ENCODE data around the gene IL6ST.
A peak's percentile ranks its signal among the peaks of the same experiment; 100 is the strongest.
"Not testable (repeated sequence)": the region's sequence is repeated elsewhere in the genome, so short reads cannot be mapped to it uniquely, and the experiment has no call there.

The IL6ST gene

DNA sequence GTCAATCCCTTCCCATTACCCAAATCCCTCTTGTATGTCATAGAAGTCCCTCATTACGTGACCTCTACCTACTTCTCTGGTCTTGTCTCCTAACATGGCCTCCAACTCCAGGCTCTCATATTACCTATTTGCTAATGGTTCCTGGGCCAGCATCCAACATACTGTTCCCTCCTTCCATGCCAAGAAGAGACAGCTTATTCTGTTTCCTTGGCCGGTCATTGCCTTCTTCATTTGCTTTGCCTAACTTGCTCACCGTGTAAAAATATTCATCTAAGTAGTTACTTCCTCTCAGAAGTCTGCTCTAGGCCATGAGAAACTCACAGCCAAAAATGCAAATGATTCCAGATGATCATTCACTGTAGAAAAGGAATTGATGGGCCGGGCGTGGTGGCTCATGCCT lies 8.9 kb upstream of the IL6ST start:
- peak; percentile 24 for DNase-seq

DNA sequence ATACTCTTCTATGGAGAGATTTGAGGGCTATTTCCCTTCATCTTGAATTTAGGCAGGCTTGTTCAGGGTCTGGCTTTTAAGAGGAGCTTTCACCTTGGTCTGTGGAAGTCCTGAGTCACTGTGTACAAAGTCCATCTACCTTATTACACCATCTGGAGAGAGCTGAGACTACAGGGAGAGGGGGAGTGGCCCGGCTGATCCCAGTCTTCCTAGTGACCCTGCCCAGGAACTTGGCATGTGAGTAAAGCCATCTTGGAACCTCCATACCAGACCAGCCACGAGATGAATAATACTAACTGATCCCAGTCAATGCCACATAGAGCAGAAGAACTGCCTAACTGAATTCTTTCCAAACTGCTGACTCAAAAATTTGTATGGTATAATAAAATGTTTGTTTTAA lies 8.4 kb upstream of the IL6ST start:
- DNase-seq = peak; percentile 16

GRCh38 chr5:56002303-56002702 lies 7.5 kb upstream of the IL6ST start:
- DNase-seq = no peak

- not testable (repeated sequence) for DNase-seq
Observed at GRCh38 chr5:56000221-56000620, 5.5 kb upstream of the IL6ST start.

GRCh38 chr5:55998966-55999365 lies 4.2 kb upstream of the IL6ST start:
- DNase-seq = no peak

- DNase-seq = no peak
Observed at GRCh38 chr5:55997742-55998351, 3.1 kb upstream of the IL6ST start.

GRCh38 chr5:55994998-55995914 lies 493 bp upstream of the IL6ST start:
- peak; percentile 91 for DNase-seq

DNA sequence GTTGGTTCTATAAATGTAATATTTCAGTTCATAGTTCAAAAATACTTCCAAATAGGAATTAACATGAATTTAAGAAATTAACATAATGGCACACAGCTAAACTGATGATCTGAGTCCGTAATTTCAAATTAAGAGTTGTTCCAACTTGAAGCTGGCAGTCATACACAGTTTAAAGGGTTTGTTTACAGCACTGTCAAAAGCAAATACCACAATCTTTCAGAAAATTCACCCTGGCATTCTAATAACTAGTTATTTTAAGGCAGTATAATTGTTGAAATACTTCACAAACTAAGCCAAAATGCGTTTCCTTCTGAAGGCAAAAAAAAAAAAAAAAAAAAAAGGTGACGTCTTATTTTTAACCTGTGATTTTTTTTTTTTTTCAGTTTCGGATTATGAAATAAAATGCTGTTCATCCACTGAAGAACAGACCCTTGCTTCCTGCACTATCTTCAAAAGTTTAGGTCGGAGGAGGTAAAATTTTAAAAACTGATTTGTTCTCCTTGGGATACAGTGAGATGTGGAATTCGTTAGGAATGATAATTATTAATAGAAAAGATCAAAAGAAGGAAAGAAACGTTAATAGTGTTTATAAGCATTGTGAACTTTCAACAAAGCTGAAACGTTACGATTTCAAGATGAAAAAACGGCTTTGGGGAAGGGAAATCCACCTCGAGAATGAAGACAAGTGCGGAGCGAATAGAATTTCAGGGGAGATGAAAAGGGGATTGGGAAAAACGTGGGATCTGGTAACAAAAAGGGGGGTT lies 850 bp downstream of the IL6ST start:
- no peak for DNase-seq

GRCh38 chr5:55993013-55993412 lies 1.8 kb downstream of the IL6ST start:
- DNase-seq = no peak

DNA sequence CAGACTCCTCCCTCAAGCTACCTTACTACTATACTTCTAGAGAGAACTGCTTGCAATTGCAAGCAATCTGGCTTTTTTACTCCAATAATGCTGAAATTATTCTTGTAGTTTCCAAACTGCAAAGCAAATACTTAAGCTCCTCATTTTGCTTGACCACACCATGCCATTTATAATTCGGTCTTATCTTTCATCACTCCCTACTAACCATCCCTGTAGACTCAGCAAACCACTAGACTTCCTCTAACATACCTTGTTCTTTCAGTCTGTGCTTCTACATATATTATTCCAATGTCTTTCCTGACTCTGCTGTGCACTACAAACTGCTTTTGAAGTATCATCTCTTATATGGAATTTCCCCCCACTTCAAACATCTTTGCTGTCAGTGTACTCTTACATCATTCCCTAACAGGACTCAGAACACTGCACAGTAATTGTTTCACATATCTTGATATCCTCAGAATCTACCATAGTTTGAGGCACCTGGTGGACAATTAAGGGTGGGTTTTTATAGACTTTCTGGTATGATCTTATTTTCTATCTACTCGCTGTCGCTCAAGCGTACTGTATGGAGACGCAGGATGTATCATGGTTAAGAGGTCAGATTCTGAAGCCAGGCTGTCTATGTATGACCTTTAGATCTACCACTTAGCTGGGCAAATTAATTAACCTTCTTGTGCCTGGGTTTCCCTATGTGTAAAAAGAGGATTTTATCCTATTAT lies 2.8 kb downstream of the IL6ST start:
- no peak for DNase-seq

GRCh38 chr5:55990895-55991294 lies 3.9 kb downstream of the IL6ST start:
- DNase-seq = not testable (repeated sequence)

DNA sequence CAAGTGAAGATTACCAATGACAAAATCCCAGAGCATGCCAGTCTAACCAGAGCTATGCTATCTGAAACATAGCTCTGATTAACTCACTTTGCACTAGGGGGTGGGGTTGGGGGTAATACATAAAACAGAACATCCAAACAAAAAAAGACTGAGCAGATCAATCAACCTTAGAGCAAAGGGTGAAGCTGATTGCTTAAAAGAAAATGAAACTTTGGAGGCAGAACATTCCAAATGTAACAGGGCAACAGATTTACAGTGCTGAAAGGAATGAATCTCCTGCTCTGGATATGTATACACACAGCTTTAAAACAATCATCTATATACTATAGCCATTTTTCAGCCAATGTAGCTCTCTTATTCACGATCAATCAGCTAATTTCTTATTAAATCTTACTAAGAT lies 4.9 kb downstream of the IL6ST start:
- DNase-seq = no peak

DNA sequence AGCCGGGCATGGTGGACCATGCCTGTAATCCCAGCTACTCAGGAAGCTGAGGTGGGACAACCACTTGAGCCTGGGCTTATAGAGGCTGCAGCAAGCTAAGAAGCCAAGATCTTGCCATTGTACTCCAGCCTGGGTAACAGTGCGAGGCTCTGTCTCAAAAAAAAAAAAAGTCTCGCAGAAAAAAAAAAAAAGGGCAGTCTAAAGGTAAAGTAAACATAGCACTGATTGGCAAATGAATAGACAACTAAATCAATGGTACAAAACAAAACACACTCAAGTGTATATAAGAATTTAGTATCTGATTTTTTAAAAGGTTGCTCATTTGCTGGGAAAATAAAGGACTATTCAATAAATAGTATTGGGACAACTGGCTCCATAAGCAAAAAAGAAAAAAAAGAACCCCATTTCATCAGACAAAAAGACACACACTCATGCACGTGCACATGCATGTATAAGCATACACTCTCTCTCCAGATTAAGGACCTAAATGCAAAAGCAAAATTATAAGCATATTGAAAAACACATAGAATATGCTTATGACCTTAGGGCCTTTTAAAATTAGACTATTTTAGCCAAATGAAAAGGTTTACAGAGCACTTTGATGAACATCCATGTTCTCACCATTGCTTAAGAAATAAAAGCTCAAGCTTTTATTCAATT lies 5.7 kb downstream of the IL6ST start:
- no peak for DNase-seq

DNA sequence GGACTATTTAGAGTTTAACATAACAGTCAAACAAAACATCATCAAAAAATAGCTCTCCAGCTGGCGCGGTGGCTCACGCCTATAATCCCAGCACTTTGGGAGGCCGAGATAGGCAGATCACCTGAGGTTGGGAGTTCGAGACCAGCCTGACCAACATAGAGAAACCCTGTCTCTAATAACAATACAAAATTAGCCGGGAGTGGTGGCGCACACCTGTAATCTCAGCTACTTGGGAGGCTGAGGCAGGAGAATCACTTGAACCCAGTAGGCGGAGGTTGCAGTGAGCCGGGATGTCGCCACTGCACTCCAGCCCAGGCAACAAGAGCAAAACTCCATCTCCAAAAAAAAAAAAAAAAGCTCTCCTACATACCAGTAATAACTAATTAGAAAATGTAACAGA lies 6.3 kb downstream of the IL6ST start:
- not testable (repeated sequence) for DNase-seq

DNA sequence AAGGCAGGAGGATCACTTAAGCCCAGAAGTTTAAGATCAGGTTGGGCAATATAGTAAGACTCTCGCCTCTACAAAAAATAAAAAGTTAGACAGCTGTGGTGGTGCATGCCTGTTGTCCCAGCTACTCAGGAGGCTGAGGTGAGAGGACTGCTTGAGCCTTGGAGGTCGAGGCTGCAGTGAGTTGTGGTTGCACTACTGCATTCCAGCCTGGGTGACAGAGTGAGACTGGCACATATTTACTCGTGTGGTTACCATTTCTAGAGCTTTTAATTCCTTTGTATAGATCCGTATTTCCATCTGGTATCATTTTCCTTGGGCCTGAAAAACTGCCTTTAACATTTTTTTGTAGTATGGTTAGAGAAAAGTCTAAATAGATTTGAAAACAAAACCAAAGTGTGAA lies 7.8 kb downstream of the IL6ST start:
- no peak for DNase-seq

GRCh38 chr5:55985181-55985580 lies 9.6 kb downstream of the IL6ST start:
- DNase-seq = no peak

- DNase-seq = no peak
Observed at GRCh38 chr5:55983986-55984385, 10.8 kb downstream of the IL6ST start.

DNA sequence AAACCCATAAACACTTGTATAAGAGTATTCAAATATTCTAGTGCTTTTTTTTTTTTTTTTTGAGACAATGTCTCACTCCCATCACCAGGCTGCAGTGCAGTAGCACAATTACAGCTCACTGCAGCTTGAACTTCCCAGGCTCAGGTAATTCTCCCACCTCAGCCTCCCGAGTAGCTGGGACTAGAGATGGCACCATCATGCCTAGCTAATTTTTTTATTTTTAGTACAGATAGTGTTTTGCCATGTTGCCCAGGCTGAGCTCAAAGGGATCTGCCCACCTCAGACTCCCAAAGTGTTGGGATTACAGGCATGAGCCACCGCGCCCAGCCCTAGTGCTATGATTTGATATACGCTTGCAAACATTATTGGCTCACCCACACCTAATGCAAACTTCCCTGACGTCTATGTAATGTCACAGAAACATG lies 11.8 kb downstream of the IL6ST start:
- no peak for DNase-seq

- no peak for DNase-seq
Observed at GRCh38 chr5:55973296-55973695, 21.5 kb downstream of the IL6ST start.

GRCh38 chr5:55969956-55970355 lies 24.8 kb downstream of the IL6ST start:
- no peak for DNase-seq

DNA sequence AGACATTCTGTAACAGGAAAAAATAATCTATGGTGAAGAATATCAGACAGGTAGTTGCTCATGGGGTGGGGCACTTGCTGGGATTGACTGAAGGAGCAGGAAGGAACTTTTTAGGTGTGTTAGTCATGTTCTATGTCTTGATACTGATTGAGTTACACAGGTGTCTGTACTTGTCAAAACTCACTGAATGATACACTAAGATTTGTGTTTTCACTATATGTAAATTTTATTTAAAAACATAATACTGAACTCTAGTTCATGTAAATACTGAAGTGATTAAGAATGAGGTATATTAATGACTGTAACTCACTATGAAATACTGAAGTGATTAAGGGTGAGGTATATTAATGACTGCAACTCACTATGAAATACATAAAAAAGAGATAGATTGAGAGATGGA lies 28.5 kb downstream of the IL6ST start:
- no peak for DNase-seq

GRCh38 chr5:55965525-55965924 lies 29.2 kb downstream of the IL6ST start:
- DNase-seq = no peak

Data from DMS 273 treated with DMSO at 0.1 percent for 48 hours (cell line).